Stimulated activated naive CD4-positive, alpha-beta T cell treated with Interleukin-2 at 50 U/mL for 16 hours (primary cell): Measurements from ENCODE around the gene SLC22A23.

Source experiments
- DNase-seq: peaks from one replicate; lab custom pipeline; 2025; lab: John Stamatoyannopoulos, UW

Gene SLC22A23

GRCh38 chr6:3443221-3443515 is 13.7 kb downstream of the SLC22A23 start:
- no peak for DNase-seq

GRCh38 chr6:3442431-3443220 is 14.2 kb downstream of the SLC22A23 start:
- no peak for DNase-seq

GRCh38 chr6:3440911-3441310 is 15.9 kb downstream of the SLC22A23 start:
- DNase-seq: no peak

- DNase-seq: no peak
Observed at GRCh38 chr6:3439961-3440360, 16.9 kb downstream of the SLC22A23 start.

GRCh38 chr6:3438190-3439167 is 18.4 kb downstream of the SLC22A23 start:
- DNase-seq: no peak

- DNase-seq: no peak
Observed at GRCh38 chr6:3433005-3433404, 23.8 kb downstream of the SLC22A23 start.

GRCh38 chr6:3432416-3432815 is 24.4 kb downstream of the SLC22A23 start:
- DNase-seq: no peak

- DNase-seq: no peak
Observed at GRCh38 chr6:3431994-3432393, 24.9 kb downstream of the SLC22A23 start.

GRCh38 chr6:3429211-3429610 is 27.6 kb downstream of the SLC22A23 start:
- no peak for DNase-seq

GRCh38 chr6:3428700-3429099 is 28.1 kb downstream of the SLC22A23 start:
- no peak for DNase-seq

GRCh38 chr6:3428247-3428646 is 28.6 kb downstream of the SLC22A23 start:
- DNase-seq: no peak

- no peak for DNase-seq
Observed at GRCh38 chr6:3427687-3428085, 29.2 kb downstream of the SLC22A23 start.

GRCh38 chr6:3426927-3427686 is 29.7 kb downstream of the SLC22A23 start:
- no peak for DNase-seq

- DNase-seq: no peak
Observed at GRCh38 chr6:3426091-3426926, 30.5 kb downstream of the SLC22A23 start.

- DNase-seq: no peak
Observed at GRCh38 chr6:3425574-3425973, 31.3 kb downstream of the SLC22A23 start.

- DNase-seq: no peak
Observed at GRCh38 chr6:3424185-3424927, 32.5 kb downstream of the SLC22A23 start.

- DNase-seq: no peak
Observed at GRCh38 chr6:3423439-3424184, 33.2 kb downstream of the SLC22A23 start.

- no peak for DNase-seq
Observed at GRCh38 chr6:3422435-3423070, 34.3 kb downstream of the SLC22A23 start.

- no peak for DNase-seq
Observed at GRCh38 chr6:3421791-3422434, 34.9 kb downstream of the SLC22A23 start.
